ENCODE results near the gene FIG4. TPM values are rescaled to one million over a fixed set of nuclear protein-coding genes. Genes with fewer than 3 reads are reported as not detected.
"Not testable (repeated sequence)": the region's sequence is repeated elsewhere in the genome, so short reads cannot be mapped to it uniquely, and the experiment has no call there.

FIG4 gene
- total and polyA plus RNA-seq, 8 donors = 4.0 to 10.8 (median 6.1) TPM

DNA sequence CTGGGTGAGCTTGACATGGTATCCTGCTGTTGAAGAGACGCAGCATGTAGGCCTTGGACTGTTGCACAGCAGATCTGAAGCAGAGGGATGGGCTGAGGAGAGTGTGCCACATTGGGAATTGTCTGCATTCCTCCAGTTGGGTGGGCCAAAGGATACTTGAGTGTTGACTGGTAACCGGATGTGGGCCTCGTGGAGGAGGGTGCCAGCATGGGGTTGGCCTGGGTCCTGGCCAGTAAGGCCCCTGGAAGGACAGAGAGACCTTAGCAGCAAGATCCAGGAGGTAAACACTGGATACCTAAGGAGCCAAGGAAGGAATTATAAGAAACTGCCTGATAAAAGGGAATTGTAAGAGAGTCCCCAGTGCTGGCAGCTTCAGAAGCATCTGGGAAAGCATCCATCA is 76.9 kb downstream of the FIG4 start:
- no peak overlapping the region for H3K27ac ChIP-seq
- no peak overlapping the region for H3K4me3 ChIP-seq
- no peaks in the 10 kb centered on the region for H3K9me3 ChIP-seq
- FAIRE-seq (no peak), ATAC-seq (no peak), DNase-seq (no peak)
- TF ChIP-seq, protein P1, sequence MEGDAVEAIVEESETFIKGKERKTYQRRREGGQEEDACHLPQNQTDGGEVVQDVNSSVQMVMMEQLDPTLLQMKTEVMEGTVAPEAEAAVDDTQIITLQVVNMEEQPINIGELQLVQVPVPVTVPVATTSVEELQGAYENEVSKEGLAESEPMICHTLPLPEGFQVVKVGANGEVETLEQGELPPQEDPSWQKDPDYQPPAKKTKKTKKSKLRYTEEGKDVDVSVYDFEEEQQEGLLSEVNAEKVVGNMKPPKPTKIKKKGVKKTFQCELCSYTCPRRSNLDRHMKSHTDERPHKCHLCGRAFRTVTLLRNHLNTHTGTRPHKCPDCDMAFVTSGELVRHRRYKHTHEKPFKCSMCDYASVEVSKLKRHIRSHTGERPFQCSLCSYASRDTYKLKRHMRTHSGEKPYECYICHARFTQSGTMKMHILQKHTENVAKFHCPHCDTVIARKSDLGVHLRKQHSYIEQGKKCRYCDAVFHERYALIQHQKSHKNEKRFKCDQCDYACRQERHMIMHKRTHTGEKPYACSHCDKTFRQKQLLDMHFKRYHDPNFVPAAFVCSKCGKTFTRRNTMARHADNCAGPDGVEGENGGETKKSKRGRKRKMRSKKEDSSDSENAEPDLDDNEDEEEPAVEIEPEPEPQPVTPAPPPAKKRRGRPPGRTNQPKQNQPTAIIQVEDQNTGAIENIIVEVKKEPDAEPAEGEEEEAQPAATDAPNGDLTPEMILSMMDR (IDR thresholded peaks at IDR 0.05) = no peak
- H3K27me3 ChIP-seq = no peaks in the 10 kb centered on the region
- no peaks in the 10 kb centered on the region for H3K36me3 ChIP-seq
- intact Hi-C loops (cut with DNase I) = no loop called here
- no peaks in the 10 kb centered on the region for H3K4me1 ChIP-seq
- WGBS, 2 donors = 95 to 96% methylated on average over 3 of the region's 3 CpGs

DNA sequence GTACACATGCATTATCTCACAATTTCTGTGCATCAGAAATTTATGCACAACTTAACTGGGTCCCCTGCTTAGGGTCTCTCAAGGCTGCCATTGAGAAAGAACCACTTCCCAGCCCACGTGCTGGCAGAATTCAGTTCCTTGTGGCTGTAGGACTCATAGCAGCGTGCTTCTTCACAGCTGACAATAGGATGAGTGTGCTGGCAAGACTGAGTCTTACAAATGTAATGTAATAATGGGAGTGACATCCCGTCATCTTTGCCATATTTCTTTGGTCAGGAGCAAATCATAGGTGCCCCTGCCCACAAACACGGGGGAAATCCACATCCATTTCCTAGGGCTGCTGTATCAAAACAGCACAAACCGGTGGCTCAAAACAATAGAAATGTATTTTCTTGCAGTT is 77.4 kb downstream of the FIG4 start:
- Histone ChIP-seq H3K36me3 (no peaks in the 10 kb centered on the region), H3K27ac (no peak overlapping the region), H3K4me3 (no peak overlapping the region), H3K27me3 (no peaks in the 10 kb centered on the region), H3K9me3 (no peaks in the 10 kb centered on the region), H3K4me1 (no peaks in the 10 kb centered on the region)
- DNase-seq = no peak
- FAIRE-seq = no peak
- TF ChIP-seq, protein P1 (IDR thresholded peaks at IDR 0.05) = no peak
- intact Hi-C loops (cut with DNase I) = no loop called here
- ATAC-seq = no peak
- WGBS, 2 donors = 90 to 95% methylated on average over 5 of the region's 5 CpGs

DNA sequence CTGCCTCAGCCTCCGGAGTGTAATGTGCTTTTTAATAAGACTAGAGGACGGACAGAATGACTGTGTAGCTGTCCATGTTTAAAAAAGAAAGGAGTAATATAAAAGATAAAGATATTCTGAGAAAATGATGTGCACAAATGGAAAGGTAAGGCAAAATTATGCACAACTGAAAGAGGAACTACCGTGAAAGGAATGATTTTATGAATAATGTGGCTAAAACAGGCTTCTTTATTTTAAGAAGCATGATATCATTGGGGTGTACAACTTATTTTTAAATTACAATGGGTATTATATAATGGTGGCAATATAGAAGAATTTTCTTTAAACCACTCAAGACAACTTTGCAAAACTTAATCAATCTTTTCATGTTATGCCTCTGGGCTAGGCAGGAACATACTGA is 78.1 kb downstream of the FIG4 start:
- TF ChIP-seq, protein P1 (IDR thresholded peaks at IDR 0.05) = no peak
- FAIRE-seq (no peak), ATAC-seq (no peak), DNase-seq (no peak)
- Histone ChIP-seq H3K27me3 (no peaks in the 10 kb centered on the region), H3K9me3 (no peaks in the 10 kb centered on the region), H3K27ac (no peak overlapping the region), H3K4me3 (no peak overlapping the region), H3K4me1 (no peaks in the 10 kb centered on the region), H3K36me3 (no peaks in the 10 kb centered on the region)
- 89 to 95% methylated on average over 3 of the region's 3 CpGs for WGBS, 2 donors
- intact Hi-C loops (cut with DNase I) = no loop called here

DNA sequence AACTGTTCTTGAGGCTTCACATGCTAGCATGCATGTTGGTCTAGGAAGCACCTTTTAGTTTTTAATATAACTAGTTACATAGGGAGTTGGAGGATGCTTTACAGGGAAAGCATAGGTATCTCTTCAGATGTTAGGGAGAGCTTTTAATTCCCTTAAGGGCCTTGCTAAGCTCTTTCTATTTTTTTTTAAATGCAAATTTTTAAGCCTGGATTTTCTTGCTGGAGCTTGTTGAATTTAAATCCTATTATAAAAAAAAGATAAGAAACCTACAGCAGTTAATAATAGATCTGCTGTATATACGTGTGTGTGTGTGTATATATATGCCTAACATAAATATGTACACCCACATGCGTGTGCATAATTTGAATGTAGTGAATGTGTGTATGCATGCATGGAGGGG is 79.0 kb downstream of the FIG4 start:
- 90 to 94% methylated on average over 2 of the region's 2 CpGs for WGBS, 2 donors
- H3K4me3 ChIP-seq = no peak overlapping the region
- H3K27me3 ChIP-seq = no peaks in the 10 kb centered on the region
- no peak for DNase-seq
- no peak for ATAC-seq
- no peaks in the 10 kb centered on the region for H3K4me1 ChIP-seq
- intact Hi-C loops (cut with DNase I) = no loop called here
- H3K9me3 ChIP-seq = no peaks in the 10 kb centered on the region
- TF ChIP-seq, protein P1 (IDR thresholded peaks at IDR 0.05) = no peak
- H3K36me3 ChIP-seq = no peaks in the 10 kb centered on the region
- FAIRE-seq = no peak
- no peak overlapping the region for H3K27ac ChIP-seq

DNA sequence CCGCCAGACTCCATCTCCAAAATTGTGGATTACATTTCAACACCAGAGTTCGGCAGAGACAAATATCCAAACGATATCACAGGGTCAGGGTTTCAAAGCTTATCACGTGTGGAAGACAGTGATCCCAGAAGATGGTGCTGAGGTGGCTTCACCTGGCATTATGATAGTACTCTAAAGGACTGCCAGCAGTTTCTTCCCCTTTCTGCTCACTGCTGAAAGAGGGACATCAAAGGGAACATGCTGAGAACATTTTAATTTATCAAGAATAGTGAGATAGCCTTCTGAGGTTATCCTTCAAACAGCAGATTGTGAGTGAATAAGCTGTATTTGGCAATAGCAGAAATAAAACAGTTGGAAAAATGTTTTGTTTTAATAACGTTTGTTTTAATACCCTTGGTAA is 79.7 kb downstream of the FIG4 start:
- no peaks in the 10 kb centered on the region for H3K27me3 ChIP-seq
- intact Hi-C loops (cut with DNase I) = no loop called here
- no peak overlapping the region for H3K4me3 ChIP-seq
- WGBS, 2 donors = 65 to 74% methylated on average over 5 of the region's 5 CpGs
- H3K9me3 ChIP-seq = no peaks in the 10 kb centered on the region
- FAIRE-seq (no peak), DNase-seq (no peak), ATAC-seq (no peak)
- H3K36me3 ChIP-seq = no peaks in the 10 kb centered on the region
- H3K27ac ChIP-seq = no peak overlapping the region
- TF ChIP-seq, protein P1 (IDR thresholded peaks at IDR 0.05) = no peak
- H3K4me1 ChIP-seq = no peaks in the 10 kb centered on the region

DNA sequence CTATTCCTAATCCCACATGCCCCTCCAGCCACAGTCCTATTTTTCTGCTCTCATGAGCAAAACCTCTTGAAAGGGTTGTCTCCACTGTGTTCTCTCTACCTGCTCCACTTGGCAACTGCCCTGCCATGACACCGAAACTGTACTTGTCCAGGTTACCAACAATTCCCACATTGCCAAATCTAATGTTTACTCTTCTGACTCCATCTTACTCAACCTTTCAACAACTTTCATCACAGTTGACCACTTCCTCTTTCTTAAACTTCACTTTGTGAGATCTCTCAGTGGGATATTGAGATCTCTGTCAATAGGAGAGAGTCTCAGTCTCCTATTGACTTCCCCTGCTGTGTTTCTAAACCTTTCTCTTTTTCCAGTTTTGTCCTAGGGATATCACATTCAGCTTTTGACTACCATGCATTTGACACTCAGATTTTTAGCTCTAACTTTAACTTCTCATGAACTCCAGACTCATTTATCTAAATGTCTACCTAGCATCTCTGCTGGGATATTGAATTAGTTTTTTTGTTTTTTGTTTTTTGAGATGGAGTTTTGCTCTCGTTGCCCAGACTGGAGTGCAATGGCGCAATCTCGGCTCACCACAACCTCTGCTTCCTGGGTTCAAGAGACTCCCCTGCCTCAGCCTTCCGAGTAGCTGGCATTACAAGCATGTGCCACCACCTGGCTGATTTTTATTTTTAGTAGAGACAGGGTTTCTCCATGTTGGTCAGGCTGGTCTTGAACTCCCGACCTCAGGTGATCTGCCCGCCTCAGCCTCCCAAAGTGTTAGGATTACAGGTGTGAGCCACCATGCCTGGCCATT is 81.1 kb downstream of the FIG4 start:
- H3K27ac ChIP-seq; intact Hi-C loops (cut with DNase I); H3K4me3 ChIP-seq; H3K9me3 ChIP-seq; H3K27me3 ChIP-seq; DNase-seq; H3K4me1 ChIP-seq; H3K36me3 ChIP-seq; FAIRE-seq: not testable (repeated sequence)
- peak in 2 of 4 donors; percentile 54 to 57 for ATAC-seq
- WGBS, 2 donors = 88 to 95% methylated on average over 7 of the region's 7 CpGs
